KOPT-K1 (cell line): ENCODE data around the gene UBE2O.

Source experiments
- H3K27ac ChIP-seq: fragments of 200-600 bp; sonication (generic); 2 replicates; pipeline ENCODE4 v1.5.1; 2016; ENCODE audit warnings: antibody characterized with exemption, mild to moderate bottlenecking, low read depth, low read length; ENCODE audit not compliant: poor library complexity, severe bottlenecking
- H3K36me3 ChIP-seq: fragments of 200-600 bp; sonication (generic); 2 replicates; pipeline ENCODE4 v1.5.1; 2017; ENCODE audit warnings: antibody characterized with exemption, mild to moderate bottlenecking, low read length, moderate library complexity; ENCODE audit not compliant: insufficient read depth
- H3K9me3 ChIP-seq: fragments of 200-600 bp; sonication (generic); 2 replicates; pipeline ENCODE4 v1.5.1; 2017; ENCODE audit warnings: antibody characterized with exemption, low read length, mild to moderate bottlenecking; ENCODE audit not compliant: insufficient read depth, poor library complexity, severe bottlenecking

The UBE2O gene

GRCh38 chr17:76422860-76423259, 30.1 kb downstream of the UBE2O start:
- no peaks in the 10 kb centered on the region for H3K9me3 ChIP-seq
- no peaks in the 10 kb centered on the region; the same call in 1 of the 2 replicates for H3K36me3 ChIP-seq
- no peak overlapping the region for H3K27ac ChIP-seq

GRCh38 chr17:76422406-76422805, 30.5 kb downstream of the UBE2O start:
- no peaks in the 10 kb centered on the region; the same call in 1 of the 2 replicates for H3K36me3 ChIP-seq
- no peak overlapping the region for H3K27ac ChIP-seq
- no peaks in the 10 kb centered on the region for H3K9me3 ChIP-seq

GRCh38 chr17:76421044-76421407, 31.9 kb downstream of the UBE2O start:
- Histone ChIP-seq H3K9me3 (no peaks in the 10 kb centered on the region), H3K36me3 (peaks cover 7% of the 10 kb centered on the region; the same call in 1 of the 2 replicates), H3K27ac (no peak overlapping the region)

GRCh38 chr17:76420356-76421043, 32.5 kb downstream of the UBE2O start:
- Histone ChIP-seq H3K27ac (no peak overlapping the region), H3K36me3 (peaks cover 7% of the 10 kb centered on the region; the same call in 1 of the 2 replicates), H3K9me3 (no peaks in the 10 kb centered on the region)

- H3K27ac ChIP-seq, result no peak overlapping the region
- no peaks in the 10 kb centered on the region for H3K9me3 ChIP-seq
- H3K36me3 ChIP-seq, result peaks cover 7% of the 10 kb centered on the region; the same call in 1 of the 2 replicates
Measured at GRCh38 chr17:76419576-76420260, 33.2 kb downstream of the UBE2O start.

- H3K9me3 ChIP-seq, result no peaks in the 10 kb centered on the region
- H3K36me3 ChIP-seq, result peaks cover 9% of the 10 kb centered on the region; the same call in 1 of the 2 replicates
- no peak overlapping the region for H3K27ac ChIP-seq
Measured at GRCh38 chr17:76417499-76418143, 35.3 kb downstream of the UBE2O start.

- no peak overlapping the region for H3K27ac ChIP-seq
- H3K36me3 ChIP-seq, result peaks cover 16% of the 10 kb centered on the region; the same call in 1 of the 2 replicates
- no peaks in the 10 kb centered on the region for H3K9me3 ChIP-seq
Measured at GRCh38 chr17:76416899-76417298, 36.1 kb downstream of the UBE2O start.

- Histone ChIP-seq H3K9me3 (no peaks in the 10 kb centered on the region), H3K27ac (no peak overlapping the region), H3K36me3 (peaks cover 18% of the 10 kb centered on the region; the same call in 1 of the 2 replicates)
Measured at GRCh38 chr17:76416457-76416856, 36.5 kb downstream of the UBE2O start.

- H3K9me3 ChIP-seq, result no peaks in the 10 kb centered on the region
- no peak overlapping the region for H3K27ac ChIP-seq
- H3K36me3 ChIP-seq, result peaks cover 22% of the 10 kb centered on the region; the same call in 1 of the 2 replicates
Measured at GRCh38 chr17:76415786-76416185, 37.2 kb downstream of the UBE2O start.

- Histone ChIP-seq H3K36me3 (peaks cover 32% of the 10 kb centered on the region; the same call in 1 of the 2 replicates), H3K27ac (no peak overlapping the region), H3K9me3 (no peaks in the 10 kb centered on the region)
Measured at GRCh38 chr17:76414334-76415295, 38.3 kb downstream of the UBE2O start.

GRCh38 chr17:76411247-76411646, 41.7 kb downstream of the UBE2O start:
- H3K36me3 ChIP-seq, result peaks cover 26% of the 10 kb centered on the region; the same call in 1 of the 2 replicates
- H3K9me3 ChIP-seq, result no peaks in the 10 kb centered on the region
- no peak overlapping the region for H3K27ac ChIP-seq

GRCh38 chr17:76410328-76410965, 42.5 kb downstream of the UBE2O start:
- Histone ChIP-seq H3K9me3 (no peaks in the 10 kb centered on the region), H3K27ac (no peak overlapping the region), H3K36me3 (peaks cover 34% of the 10 kb centered on the region; the same call in 1 of the 2 replicates)

- no peaks in the 10 kb centered on the region for H3K9me3 ChIP-seq
- peaks cover 56% of the 10 kb centered on the region for H3K36me3 ChIP-seq
- no peak overlapping the region for H3K27ac ChIP-seq
Measured at GRCh38 chr17:76408037-76408849, 44.7 kb downstream of the UBE2O start.
